ES-I3 (cell line): Measurements from ENCODE around the gene DMGDH.

Source experiments
- H3K36me3 ChIP-seq: 2 replicates; pipeline ENCODE4 v1.6.1; 2013; ENCODE audit warnings: mild to moderate bottlenecking, low read length, control low read depth, moderate library complexity; ENCODE audit not compliant: insufficient read depth
- H3K4me1 ChIP-seq: 2 replicates; pipeline ENCODE4 v1.6.1; 2013; ENCODE audit warnings: mild to moderate bottlenecking, control low read depth, low read length; ENCODE audit not compliant: insufficient read depth
- H3K9ac ChIP-seq: 2 replicates; pipeline ENCODE4 v1.6.1; 2013; ENCODE audit warnings: low read depth, mild to moderate bottlenecking, low read length, moderate library complexity
- H3K9me3 ChIP-seq: 2 replicates; pipeline ENCODE4 v1.6.1; 2013; ENCODE audit warnings: mild to moderate bottlenecking, low read length, moderate library complexity; ENCODE audit not compliant: control insufficient read depth, insufficient read depth

Gene DMGDH

GRCh38 chr5:79081779-79082178 is 12.3 kb upstream of the DMGDH start:
- H3K9ac ChIP-seq = no peak overlapping the region
- no peaks in the 10 kb centered on the region for H3K9me3 ChIP-seq
- no peaks in the 10 kb centered on the region for H3K4me1 ChIP-seq
- H3K36me3 ChIP-seq = no peaks in the 10 kb centered on the region

GRCh38 chr5:79080804-79081203 is 11.3 kb upstream of the DMGDH start:
- H3K9ac ChIP-seq = no peak overlapping the region
- H3K36me3 ChIP-seq = no peaks in the 10 kb centered on the region
- no peaks in the 10 kb centered on the region for H3K4me1 ChIP-seq
- H3K9me3 ChIP-seq = no peaks in the 10 kb centered on the region

DNA sequence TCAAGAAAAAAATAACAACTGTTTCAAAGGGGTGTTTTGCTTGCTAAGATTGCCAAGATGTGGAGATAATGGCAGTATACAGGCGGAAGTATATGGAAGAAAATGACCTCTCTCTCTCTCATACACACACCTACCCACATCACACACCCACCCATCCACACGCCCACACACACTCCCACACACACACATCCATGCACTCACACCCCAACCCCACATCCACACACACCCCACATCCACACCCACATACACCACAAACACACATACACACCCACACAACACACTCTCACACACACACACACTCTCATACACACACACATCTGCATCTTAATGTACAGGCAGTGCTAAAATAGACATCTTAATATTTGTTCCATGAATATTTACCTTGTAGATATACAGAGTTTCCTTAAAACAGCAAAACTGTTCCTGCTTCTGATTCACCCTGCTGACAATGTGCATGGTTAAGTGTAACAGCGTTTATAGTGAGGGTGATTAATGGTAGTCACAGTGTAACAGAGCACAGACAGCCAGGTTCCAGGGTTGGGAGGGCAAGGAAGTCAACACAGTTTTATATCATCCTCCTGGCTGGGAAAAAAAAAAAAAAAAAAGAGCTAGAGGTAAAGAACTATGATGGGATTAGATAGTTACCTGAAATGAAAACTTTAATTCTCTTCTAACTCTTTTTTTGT is 8.3 kb upstream of the DMGDH start:
- Histone ChIP-seq H3K9ac (no peak overlapping the region), H3K4me1 (peaks cover 6% of the 10 kb centered on the region; the same call in 1 of the 2 replicates), H3K9me3 (peaks cover 6% of the 10 kb centered on the region; the same call in 1 of the 2 replicates), H3K36me3 (no peaks in the 10 kb centered on the region)

DNA sequence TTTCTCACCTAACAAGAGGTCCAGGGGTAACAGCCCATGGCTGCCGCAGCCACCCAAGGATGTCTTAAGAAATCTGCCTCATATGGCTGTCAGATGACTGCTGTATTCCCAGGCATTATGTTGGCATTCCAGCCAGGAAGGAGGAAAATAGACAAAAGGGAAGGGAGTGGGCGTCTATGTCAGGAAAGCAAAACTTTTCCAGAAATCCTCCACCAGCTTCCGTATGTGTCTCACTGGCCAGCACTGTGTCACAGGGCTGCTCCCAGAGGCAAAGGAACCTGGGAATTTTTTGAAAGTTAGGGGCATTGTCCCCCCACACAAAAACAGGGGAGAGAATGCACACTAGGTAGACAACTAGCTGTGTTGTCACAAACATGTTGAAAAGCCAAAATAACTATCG is 7.3 kb upstream of the DMGDH start:
- no peaks in the 10 kb centered on the region for H3K36me3 ChIP-seq
- H3K9me3 ChIP-seq = peaks cover 6% of the 10 kb centered on the region; the same call in 1 of the 2 replicates
- no peak overlapping the region for H3K9ac ChIP-seq
- peaks cover 6% of the 10 kb centered on the region; the same call in 1 of the 2 replicates for H3K4me1 ChIP-seq

- no peak overlapping the region for H3K9ac ChIP-seq
- H3K9me3 ChIP-seq = peaks cover 6% of the 10 kb centered on the region; the same call in 1 of the 2 replicates
- peaks cover 6% of the 10 kb centered on the region; the same call in 1 of the 2 replicates for H3K4me1 ChIP-seq
- no peaks in the 10 kb centered on the region for H3K36me3 ChIP-seq
Observed at GRCh38 chr5:79075646-79076426, 6.4 kb upstream of the DMGDH start.

DNA sequence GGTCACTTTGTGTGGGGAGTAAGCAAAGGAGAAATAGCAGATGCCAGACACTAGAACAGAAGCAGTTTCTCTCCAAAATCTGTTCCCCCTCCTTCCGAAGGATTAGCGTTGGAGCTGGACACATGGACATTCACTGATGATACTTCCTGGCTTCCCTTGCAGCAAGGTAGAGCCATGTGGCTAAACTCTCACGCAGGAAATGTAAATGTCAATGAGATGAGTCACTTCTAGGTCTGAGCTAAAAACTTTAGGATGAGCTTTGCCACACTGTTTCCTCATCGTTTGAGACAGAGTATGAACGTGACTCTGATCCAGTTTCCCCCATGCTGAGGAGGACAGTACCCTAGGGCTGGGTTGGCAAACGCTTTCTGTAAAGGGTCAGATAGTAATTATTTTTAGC is 5.2 kb upstream of the DMGDH start:
- H3K4me1 ChIP-seq = peaks cover 6% of the 10 kb centered on the region; the same call in 1 of the 2 replicates
- no peaks in the 10 kb centered on the region for H3K36me3 ChIP-seq
- H3K9ac ChIP-seq = no peak overlapping the region
- H3K9me3 ChIP-seq = peaks cover 6% of the 10 kb centered on the region; the same call in 1 of the 2 replicates

GRCh38 chr5:79070350-79070667 is 835 bp upstream of the DMGDH start:
- no peak overlapping the region for H3K9ac ChIP-seq

DNA sequence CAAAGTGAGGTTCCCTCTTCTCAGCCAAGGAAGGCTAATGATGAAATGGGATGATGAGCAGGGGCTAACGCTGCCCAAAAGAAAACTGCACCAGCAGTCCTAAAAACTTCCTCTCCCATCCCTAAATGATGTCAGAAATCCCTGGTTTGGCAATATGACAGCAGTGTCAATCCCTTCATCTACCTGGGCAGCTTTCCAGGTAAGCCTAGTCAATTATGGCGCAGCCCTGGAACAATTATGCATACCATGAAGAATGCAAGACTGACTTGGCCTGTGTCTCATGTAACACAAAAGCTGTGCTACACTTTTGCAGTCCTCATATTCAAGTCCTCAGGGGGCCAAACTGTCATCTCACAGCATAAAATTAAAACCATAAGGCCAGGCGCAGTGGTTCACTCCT is 7.0 kb downstream of the DMGDH start:
- H3K9ac ChIP-seq = no peak overlapping the region
- no peaks in the 10 kb centered on the region for H3K36me3 ChIP-seq
- H3K4me1 ChIP-seq = no peaks in the 10 kb centered on the region
- H3K9me3 ChIP-seq = no peaks in the 10 kb centered on the region

More at GRCh38 chr5:79070350-79070667, 835 bp upstream of the DMGDH start:
- no peaks in the 10 kb centered on the region for H3K36me3 ChIP-seq
- H3K9me3 ChIP-seq = peaks cover 6% of the 10 kb centered on the region; the same call in 1 of the 2 replicates
- H3K4me1 ChIP-seq = peaks cover 6% of the 10 kb centered on the region; the same call in 1 of the 2 replicates

GRCh38 chr5:79059674-79060073 is 9.8 kb downstream of the DMGDH start:
- no peak overlapping the region for H3K9ac ChIP-seq
- H3K9me3 ChIP-seq = no peaks in the 10 kb centered on the region
- H3K36me3 ChIP-seq = no peaks in the 10 kb centered on the region
- H3K4me1 ChIP-seq = no peaks in the 10 kb centered on the region

- Histone ChIP-seq H3K4me1 (no peaks in the 10 kb centered on the region), H3K9ac (no peak overlapping the region), H3K36me3 (no peaks in the 10 kb centered on the region), H3K9me3 (no peaks in the 10 kb centered on the region)
Observed at GRCh38 chr5:79056847-79057246, 12.6 kb downstream of the DMGDH start.

GRCh38 chr5:79055017-79055416 is 14.5 kb downstream of the DMGDH start:
- no peaks in the 10 kb centered on the region for H3K4me1 ChIP-seq
- no peaks in the 10 kb centered on the region for H3K9me3 ChIP-seq
- no peak overlapping the region for H3K9ac ChIP-seq
- H3K36me3 ChIP-seq = no peaks in the 10 kb centered on the region

DNA sequence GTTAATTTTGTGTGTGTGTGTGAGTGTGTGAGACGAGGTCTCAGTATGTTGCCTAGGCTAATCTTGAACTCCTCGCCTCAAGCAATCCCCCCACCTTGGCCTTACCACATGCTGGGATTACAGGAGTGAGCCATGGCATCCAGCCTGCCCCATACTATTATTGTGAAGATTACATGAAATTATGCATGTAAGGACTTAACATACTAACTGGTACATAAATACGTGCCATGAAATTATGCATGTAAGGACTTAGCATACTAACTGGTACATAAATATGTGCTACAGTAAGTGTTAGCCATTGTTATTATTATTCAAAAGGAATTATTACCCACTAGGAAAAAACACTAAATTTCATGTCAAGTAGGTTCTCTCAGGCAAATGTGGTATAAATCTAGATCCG is 16.2 kb downstream of the DMGDH start:
- no peaks in the 10 kb centered on the region for H3K4me1 ChIP-seq
- H3K9me3 ChIP-seq = no peaks in the 10 kb centered on the region
- H3K36me3 ChIP-seq = no peaks in the 10 kb centered on the region
- no peak overlapping the region for H3K9ac ChIP-seq

DNA sequence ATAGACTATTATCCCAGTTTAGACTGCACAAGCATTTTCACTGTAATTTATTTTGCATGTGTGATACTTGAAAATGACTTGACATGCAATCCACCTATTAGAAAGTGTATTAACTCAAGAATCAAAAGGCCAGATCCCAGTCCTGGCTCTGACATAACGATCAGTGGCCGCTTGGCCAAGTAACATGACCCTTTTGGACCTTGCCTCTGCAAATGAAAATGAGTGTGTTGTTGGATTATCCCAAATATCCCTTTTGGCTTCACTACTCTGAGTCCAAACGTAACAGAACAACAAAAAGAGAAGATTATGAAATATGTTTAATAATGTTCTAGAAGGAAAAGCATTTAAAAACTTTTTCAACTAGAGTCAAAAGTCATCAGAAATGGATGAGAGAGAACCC is 19.0 kb downstream of the DMGDH start:
- H3K9ac ChIP-seq = no peak overlapping the region
- no peaks in the 10 kb centered on the region for H3K9me3 ChIP-seq
- no peaks in the 10 kb centered on the region for H3K4me1 ChIP-seq
- no peaks in the 10 kb centered on the region for H3K36me3 ChIP-seq

DNA sequence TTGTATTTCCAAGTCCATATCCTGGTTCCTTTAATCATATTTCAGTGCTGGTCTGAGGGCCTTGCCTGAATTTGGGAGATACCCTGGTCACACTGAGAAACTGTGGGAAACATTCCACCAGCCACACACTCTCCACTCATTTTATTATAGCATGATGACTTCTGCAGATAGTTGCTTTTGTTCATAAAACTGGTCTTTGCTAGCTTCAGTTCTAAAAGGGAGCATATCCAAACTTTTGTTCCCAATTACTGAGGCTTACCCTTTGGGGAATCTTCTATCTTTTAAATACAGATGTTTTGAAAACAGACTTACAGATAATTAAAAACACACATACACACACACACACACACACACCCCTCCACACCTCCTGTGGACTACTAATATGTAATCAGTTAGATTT is 21.0 kb downstream of the DMGDH start:
- no peaks in the 10 kb centered on the region for H3K36me3 ChIP-seq
- no peaks in the 10 kb centered on the region for H3K4me1 ChIP-seq
- no peaks in the 10 kb centered on the region for H3K9me3 ChIP-seq
- no peak overlapping the region for H3K9ac ChIP-seq

GRCh38 chr5:79047199-79047598 is 22.3 kb downstream of the DMGDH start:
- Histone ChIP-seq H3K9me3 (no peaks in the 10 kb centered on the region), H3K9ac (no peak overlapping the region), H3K36me3 (no peaks in the 10 kb centered on the region), H3K4me1 (no peaks in the 10 kb centered on the region)
